Fibroblast of lung (primary cell): ENCODE results near the gene ITGA5. TPM values are rescaled to one million over a fixed set of nuclear protein-coding genes. Genes with fewer than 3 reads are reported as not detected.

Experiments
- DNase-seq, 2 donors: peaks; one replicate each; pipeline versions ENCODE4 v3.0.0 to v3.0.0-alpha.2; 2010; ENCODE audit warnings: low read depth in 2 of 2
- H2AFZ ChIP-seq: 2 replicates; pipeline ENCODE4 v1.5.1; 2012; ENCODE audit warnings: low read length, control low read depth, inconsistent platforms
- H3K27ac ChIP-seq: 2 replicates; pipeline ENCODE4 v1.5.1; 2011; ENCODE audit warnings: low read length, control low read depth; ENCODE audit not compliant: insufficient read depth
- H3K27me3 ChIP-seq: 2 replicates; pipeline ENCODE4 v1.5.1; 2011; ENCODE audit warnings: mild to moderate bottlenecking, low read length; ENCODE audit not compliant: control insufficient read depth, insufficient read depth
- H3K36me3 ChIP-seq: 2 replicates; pipeline ENCODE4 v1.5.1; 2011; ENCODE audit warnings: low read length; ENCODE audit not compliant: control insufficient read depth, insufficient read depth
- H3K4me1 ChIP-seq: 2 replicates; pipeline ENCODE4 v1.5.1; 2011; ENCODE audit warnings: low read length; ENCODE audit not compliant: control insufficient read depth, insufficient read depth; ENCODE audit errors: extremely low read depth
- H3K4me2 ChIP-seq: 2 replicates; pipeline ENCODE4 v1.5.1; 2011; ENCODE audit warnings: low read length, control low read depth; ENCODE audit not compliant: insufficient read depth; ENCODE audit errors: extremely low read depth
- H3K4me3 ChIP-seq, 4 experiments: fragments of 200-600 bp in 1 of 4; sonication (generic) in 1 of 4; replicated peaks in 1 of 4; 2 replicates each; pipeline ENCODE4 v1.5.1; 2011 to 2016; ENCODE audit warnings: low read length in 4 of 4, low read depth in 3 of 4, mild to moderate bottlenecking in 3 of 4, control low read depth in 2 of 4, inconsistent platforms in 1 of 4, mixed read lengths in 1 of 4; ENCODE audit not compliant: insufficient read depth in 1 of 4; ENCODE audit errors: control extremely low read depth in 1 of 4
- H3K79me2 ChIP-seq: 2 replicates; pipeline ENCODE4 v1.5.1; 2012; ENCODE audit warnings: mild to moderate bottlenecking, low read length, inconsistent platforms; ENCODE audit not compliant: control insufficient read depth, insufficient read depth
- H3K9ac ChIP-seq: 2 replicates; pipeline ENCODE4 v1.5.1; 2011; ENCODE audit warnings: mild to moderate bottlenecking, low read length, control low read depth; ENCODE audit not compliant: insufficient read depth
- H3K9me3 ChIP-seq: 2 replicates; pipeline ENCODE4 v1.5.1; 2012; ENCODE audit warnings: low read depth, low read length; ENCODE audit not compliant: control insufficient read depth, insufficient read depth
- H4K20me1 ChIP-seq: 2 replicates; pipeline ENCODE4 v1.5.1; 2011; ENCODE audit warnings: low read length; ENCODE audit not compliant: control insufficient read depth, insufficient read depth; ENCODE audit errors: extremely low read depth
- CTCF ChIP-seq, 2 donors: IDR thresholded peaks in 1 of 2; conservative IDR thresholded peaks in 1 of 2; 1 replicate in 1 of 2; 2 replicates in 1 of 2; pipeline ENCODE4 v1.5.1; 2011 to 2012; ENCODE audit warnings: low read length in 2 of 2, control low read depth in 1 of 2, inconsistent platforms in 1 of 2, low read depth in 1 of 2, mild to moderate bottlenecking in 1 of 2
- EZH2 ChIP-seq: IDR thresholded peaks from 2 replicates; pipeline ENCODE4 v1.5.1; 2012; ENCODE audit warnings: low read length, control low read depth, mild to moderate bottlenecking; ENCODE audit errors: missing control alignments
- polyA plus RNA-seq, 2 donors: library from polyadenylated mRNA; depleted of rRNA in 1 of 2; stranded (reverse) in 1 of 2; unstranded in 1 of 2; fragments of >200 nt; gene quantifications; 2 replicates each; pipeline ENCODE4 v1.2.1, GENCODE V29; 2011 to 2012; ENCODE audit warnings: missing spikeins in 1 of 2
- total RNA-seq: library from RNA; depleted of rRNA; stranded (reverse); fragments of >200 nt; gene quantifications from 2 replicates; pipeline ENCODE4 v1.2.1, GENCODE V29; 2014

The ITGA5 gene
- total and polyA plus RNA-seq, 2 donors (not counting 1 experiment from before 2014, with no cell fraction given): 199 to 232 TPM

- Histone ChIP-seq H3K4me1 (no peaks in the 10 kb centered on the region), H3K27ac (no peak overlapping the region), H3K9ac (no peak overlapping the region), H3K27me3 (no peaks in the 10 kb centered on the region), H3K79me2 (no peaks in the 10 kb centered on the region), H2AFZ (no peak overlapping the region), H3K4me2 (no peak overlapping the region), H4K20me1 (no peaks in the 10 kb centered on the region), H3K36me3 (peaks cover 1% of the 10 kb centered on the region), H3K4me3 (no peak overlapping the region), H3K9me3 (no peaks in the 10 kb centered on the region)
- DNase-seq: no peak
- no peak for TF ChIP-seq CTCF (conservative IDR thresholded peaks at IDR 0.05 in 1 of 2, IDR thresholded peaks at IDR 0.05 in 1 of 2; ENCODE audit: low read depth in 1 of 2, low read length in 2 of 2)
- no peak for TF ChIP-seq EZH2
These were observed 28.2 kb downstream of the ITGA5 start for GRCh38 chr12:54390668-54391551.

- Histone ChIP-seq H4K20me1 (no peaks in the 10 kb centered on the region), H3K4me2 (no peak overlapping the region), H3K4me1 (no peaks in the 10 kb centered on the region), H3K36me3 (no peaks in the 10 kb centered on the region), H3K27ac (no peak overlapping the region), H3K27me3 (no peaks in the 10 kb centered on the region), H3K9me3 (no peaks in the 10 kb centered on the region), H3K9ac (no peak overlapping the region), H3K4me3 (no peak overlapping the region), H3K79me2 (no peaks in the 10 kb centered on the region), H2AFZ (no peak overlapping the region)
- DNase-seq: no peak
- no peak for TF ChIP-seq CTCF (conservative IDR thresholded peaks at IDR 0.05 in 1 of 2, IDR thresholded peaks at IDR 0.05 in 1 of 2; ENCODE audit: low read depth in 1 of 2, low read length in 2 of 2)
- no peak for TF ChIP-seq EZH2
These were observed 28.8 kb downstream of the ITGA5 start for GRCh38 chr12:54390176-54390667.

- no peak overlapping the region for H3K4me2 ChIP-seq
- no peak overlapping the region for H3K4me3 ChIP-seq
- no peak overlapping the region for H3K27ac ChIP-seq
- no peaks in the 10 kb centered on the region for H3K36me3 ChIP-seq
- no peaks in the 10 kb centered on the region for H3K27me3 ChIP-seq
- no peaks in the 10 kb centered on the region for H4K20me1 ChIP-seq
- no peaks in the 10 kb centered on the region for H3K4me1 ChIP-seq
- no peaks in the 10 kb centered on the region for H3K9me3 ChIP-seq
- TF ChIP-seq EZH2: no peak
- TF ChIP-seq CTCF (conservative IDR thresholded peaks at IDR 0.05 in 1 of 2, IDR thresholded peaks at IDR 0.05 in 1 of 2; ENCODE audit: low read depth in 1 of 2, low read length in 2 of 2): no peak
- H3K79me2 ChIP-seq: no peaks in the 10 kb centered on the region
- H3K9ac ChIP-seq: no peak overlapping the region
- H2AFZ ChIP-seq: no peak overlapping the region
- no peak for DNase-seq
These were observed 29.4 kb downstream of the ITGA5 start for GRCh38 chr12:54389607-54390175.
